Type B pancreatic cell (in vitro differentiated cells): ENCODE results near the gene KIAA0232. TPM values are rescaled to one million over a fixed set of nuclear protein-coding genes. Genes with fewer than 3 reads are reported as not detected.
"Not testable (repeated sequence)": the region's sequence is repeated elsewhere in the genome, so short reads cannot be mapped to it uniquely, and the experiment has no call there.

Source experiments
- DNase-seq: peaks from one replicate; pipeline ENCODE4 v3.0.0; 2021; ENCODE audit warnings: mixed read lengths; ENCODE audit not compliant: unreplicated experiment; ENCODE audit errors: extremely low spot score
- H3K27ac Mint-ChIP-seq: 2 replicates; pipeline ENCODE4 v1.8.0; 2021; ENCODE audit warnings: mild to moderate bottlenecking, mixed read lengths
- H3K27me3 Mint-ChIP-seq: 2 replicates; pipeline ENCODE4 v1.8.0; 2021; ENCODE audit warnings: mixed read lengths
- H3K36me3 Mint-ChIP-seq: 2 replicates; pipeline ENCODE4 v1.8.0; 2021; ENCODE audit warnings: mixed read lengths
- H3K4me1 Mint-ChIP-seq: one replicate; pipeline ENCODE4 v1.8.0; 2021; ENCODE audit warnings: mixed read lengths; ENCODE audit not compliant: unreplicated experiment
- H3K4me3 Mint-ChIP-seq: 2 replicates; pipeline ENCODE4 v1.8.0; 2021; ENCODE audit warnings: mild to moderate bottlenecking, mixed read lengths
- H3K9me3 Mint-ChIP-seq: 2 replicates; pipeline ENCODE4 v1.8.0; 2021; ENCODE audit warnings: mixed read lengths
- total RNA-seq: library from RNA; stranded (reverse); gene quantifications from 2 replicates; pipeline ENCODE4 v1.2.1, GENCODE V29; 2021; ENCODE audit warnings: low replicate concordance
- TF ChIP-seq, protein P1 (sequence below): fragments of 200-600 bp; sonication (generic); conservative IDR thresholded peaks from 2 replicates; pipeline ENCODE4 v1.5.0; 2021; ENCODE audit warnings: antibody characterized with exemption, mild to moderate bottlenecking

Gene KIAA0232
- total RNA-seq, 1 donor from 2014 or later = 35.9 TPM

- H3K27ac Mint-ChIP-seq = no peak overlapping the region
- H3K4me3 Mint-ChIP-seq = no peak overlapping the region
- no peaks in the 10 kb centered on the region for H3K9me3 Mint-ChIP-seq
- DNase-seq = no peak
- TF ChIP-seq, protein P1, sequence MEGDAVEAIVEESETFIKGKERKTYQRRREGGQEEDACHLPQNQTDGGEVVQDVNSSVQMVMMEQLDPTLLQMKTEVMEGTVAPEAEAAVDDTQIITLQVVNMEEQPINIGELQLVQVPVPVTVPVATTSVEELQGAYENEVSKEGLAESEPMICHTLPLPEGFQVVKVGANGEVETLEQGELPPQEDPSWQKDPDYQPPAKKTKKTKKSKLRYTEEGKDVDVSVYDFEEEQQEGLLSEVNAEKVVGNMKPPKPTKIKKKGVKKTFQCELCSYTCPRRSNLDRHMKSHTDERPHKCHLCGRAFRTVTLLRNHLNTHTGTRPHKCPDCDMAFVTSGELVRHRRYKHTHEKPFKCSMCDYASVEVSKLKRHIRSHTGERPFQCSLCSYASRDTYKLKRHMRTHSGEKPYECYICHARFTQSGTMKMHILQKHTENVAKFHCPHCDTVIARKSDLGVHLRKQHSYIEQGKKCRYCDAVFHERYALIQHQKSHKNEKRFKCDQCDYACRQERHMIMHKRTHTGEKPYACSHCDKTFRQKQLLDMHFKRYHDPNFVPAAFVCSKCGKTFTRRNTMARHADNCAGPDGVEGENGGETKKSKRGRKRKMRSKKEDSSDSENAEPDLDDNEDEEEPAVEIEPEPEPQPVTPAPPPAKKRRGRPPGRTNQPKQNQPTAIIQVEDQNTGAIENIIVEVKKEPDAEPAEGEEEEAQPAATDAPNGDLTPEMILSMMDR = no peak
- peaks cover 20% of the 10 kb centered on the region for H3K4me1 Mint-ChIP-seq
- H3K27me3 Mint-ChIP-seq = no peaks in the 10 kb centered on the region
- no peaks in the 10 kb centered on the region for H3K36me3 Mint-ChIP-seq
Observed at GRCh38 chr4:6753103-6753560, 29.4 kb upstream of the KIAA0232 start.

DNA sequence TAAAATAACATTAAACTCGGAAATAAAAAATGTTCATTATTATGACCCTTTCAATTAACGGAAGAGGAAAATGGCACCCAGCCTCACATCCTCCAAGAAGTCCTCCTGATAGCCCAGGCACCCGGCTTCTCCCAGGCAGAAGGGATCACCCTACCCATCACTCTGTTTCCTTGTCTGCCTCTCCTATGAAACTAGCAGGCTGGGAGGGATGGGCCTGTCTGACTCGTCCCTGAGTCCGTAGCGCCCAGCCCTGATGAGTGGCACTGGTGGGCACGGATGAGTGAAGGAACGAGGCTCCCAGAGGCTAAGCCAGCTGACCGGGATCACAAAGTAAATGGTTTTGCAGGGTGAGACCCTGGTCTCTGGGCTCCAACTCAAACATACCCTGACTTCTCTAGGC lies 28.6 kb upstream of the KIAA0232 start:
- Mint-ChIP-seq H3K27ac (no peak overlapping the region), H3K27me3 (no peaks in the 10 kb centered on the region), H3K4me3 (no peak overlapping the region), H3K4me1 (peaks cover 20% of the 10 kb centered on the region), H3K9me3 (no peaks in the 10 kb centered on the region), H3K36me3 (no peaks in the 10 kb centered on the region)
- TF ChIP-seq, protein P1 = no peak
- no peak for DNase-seq

DNA sequence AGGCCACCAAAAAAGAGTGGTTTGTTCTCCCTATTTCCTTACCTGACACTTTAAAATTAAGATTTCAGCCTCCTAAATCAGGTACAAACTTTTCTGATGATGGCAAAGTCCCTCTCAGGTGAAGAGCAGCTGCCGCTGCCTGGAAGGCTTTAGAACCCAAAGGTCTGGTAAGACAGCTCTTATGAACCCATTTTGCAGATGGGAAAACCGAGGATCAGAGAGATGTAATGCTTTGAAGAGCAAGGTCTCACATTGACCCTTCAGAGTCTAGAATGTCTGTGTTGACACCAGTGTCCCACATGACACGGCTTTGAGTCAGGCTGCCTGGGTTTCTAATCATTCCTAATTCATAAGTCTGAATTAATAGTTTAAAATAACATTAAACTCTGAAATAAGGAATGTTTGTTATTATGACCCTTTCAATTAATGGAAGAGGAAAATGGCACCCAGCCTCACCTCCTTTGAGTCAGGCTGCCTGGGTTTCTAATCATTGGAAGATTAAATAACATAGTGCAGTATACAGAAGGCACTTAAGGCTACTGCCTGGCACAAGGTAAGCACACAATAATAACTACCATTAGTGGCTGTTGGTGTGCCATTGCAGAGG lies 27.9 kb upstream of the KIAA0232 start:
- Mint-ChIP-seq H3K36me3 (no peaks in the 10 kb centered on the region), H3K27me3 (no peaks in the 10 kb centered on the region), H3K9me3 (no peaks in the 10 kb centered on the region), H3K27ac (no peak overlapping the region), H3K4me1 (peaks cover 13% of the 10 kb centered on the region), H3K4me3 (no peak overlapping the region)
- TF ChIP-seq, protein P1 = no peak
- no peak for DNase-seq

DNA sequence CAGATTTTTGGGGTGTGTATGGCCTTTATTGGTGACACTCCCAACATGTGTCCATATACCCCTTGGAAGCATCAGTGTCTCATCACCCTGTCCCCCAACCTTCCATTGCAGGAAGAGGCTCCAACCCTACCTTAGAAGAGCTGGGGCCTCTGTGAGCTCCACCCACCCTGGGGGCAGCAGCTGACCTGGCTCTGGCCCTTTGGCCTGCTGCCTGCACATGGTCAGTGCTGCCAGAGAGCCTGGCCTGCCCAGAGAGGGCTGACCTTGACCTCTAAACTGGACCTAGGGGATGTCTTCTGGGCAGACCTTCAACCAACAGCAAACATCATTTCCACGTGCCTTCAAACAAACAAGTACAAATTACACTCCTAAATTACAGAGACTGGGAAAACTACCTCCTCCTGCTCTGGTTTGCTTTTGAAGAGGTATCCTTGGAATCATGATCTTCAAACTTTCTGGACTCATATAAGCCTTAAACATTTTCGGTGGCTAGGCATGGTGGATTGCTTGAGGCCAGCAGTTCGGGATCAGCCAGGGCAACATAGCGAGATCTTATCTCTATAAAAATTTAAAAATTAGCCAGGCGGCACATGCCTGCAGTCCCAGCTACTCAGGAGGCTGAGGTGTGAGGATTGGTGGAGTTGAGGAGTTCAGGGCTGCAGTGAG lies 27.3 kb upstream of the KIAA0232 start:
- Mint-ChIP-seq H3K9me3 (no peaks in the 10 kb centered on the region), H3K4me1 (peaks cover 10% of the 10 kb centered on the region)

DNA sequence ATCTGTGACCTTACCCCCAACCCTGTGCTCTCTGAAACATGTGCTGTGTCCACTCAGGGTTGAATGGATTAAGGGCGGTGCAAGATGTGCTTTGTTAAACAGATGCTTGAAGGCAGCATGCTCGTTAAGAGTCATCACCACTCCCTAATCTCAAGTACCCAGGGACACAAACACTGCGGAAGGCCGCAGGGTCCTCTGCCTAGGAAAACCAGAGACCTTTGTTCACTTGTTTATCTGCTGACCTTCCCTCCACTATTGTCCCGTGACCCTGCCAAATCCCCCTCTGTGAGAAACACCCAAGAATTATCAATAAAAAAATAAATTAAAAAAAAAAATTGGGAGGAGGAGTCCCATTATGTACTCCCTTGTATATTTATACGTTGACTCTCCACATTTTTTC lies 26.2 kb upstream of the KIAA0232 start:
- H3K27me3 Mint-ChIP-seq, DNase-seq, H3K36me3 Mint-ChIP-seq, H3K27ac Mint-ChIP-seq, H3K9me3 Mint-ChIP-seq, H3K4me1 Mint-ChIP-seq, H3K4me3 Mint-ChIP-seq: not testable (repeated sequence)

More for the DNA sequence above, 27.3 kb upstream of the KIAA0232 start:
- TF ChIP-seq, protein P1 = no peak
- Mint-ChIP-seq H3K27ac (no peak overlapping the region), H3K27me3 (no peaks in the 10 kb centered on the region), H3K36me3 (no peaks in the 10 kb centered on the region), H3K4me3 (no peak overlapping the region)
- DNase-seq = no peak

GRCh38 chr4:6758728-6759127 lies 23.8 kb upstream of the KIAA0232 start:
- no peaks in the 10 kb centered on the region for H3K36me3 Mint-ChIP-seq
- H3K4me3 Mint-ChIP-seq = no peak overlapping the region
- no peaks in the 10 kb centered on the region for H3K9me3 Mint-ChIP-seq
- peaks cover 4% of the 10 kb centered on the region for H3K4me1 Mint-ChIP-seq
- H3K27ac Mint-ChIP-seq = no peak overlapping the region
- TF ChIP-seq, protein P1 = no peak
- DNase-seq = no peak
- peaks cover 4% of the 10 kb centered on the region for H3K27me3 Mint-ChIP-seq
